ENCODE results near the gene DHODH.

GRCh38 chr16:72015124-72015523 lies 6.6 kb downstream of the DHODH start:
- TF ChIP-seq CTCF (IDR thresholded peaks at IDR 0.05): no peak
- TF ChIP-seq E2F5 (CRISPR knock-in tag; IDR thresholded peaks at IDR 0.05): no peak
- no peak for TF ChIP-seq ZNF317 (CRISPR knock-in tag; IDR thresholded peaks at IDR 0.05; ENCODE audit: borderline replicate concordance, low read depth)
- TF ChIP-seq TP53 (CRISPR knock-in tag; IDR thresholded peaks at IDR 0.05): no peak
- TF ChIP-seq NR3C1 (CRISPR knock-in tag; conservative IDR thresholded peaks at IDR 0.05; ENCODE audit: low read depth): no peak
- TF ChIP-seq ETV6 (CRISPR knock-in tag; IDR thresholded peaks at IDR 0.05): no peak
- TF ChIP-seq FOXP1 (CRISPR knock-in tag; IDR thresholded peaks at IDR 0.05; ENCODE audit: borderline replicate concordance): no peak
- TF ChIP-seq JUN (CRISPR knock-in tag; IDR thresholded peaks at IDR 0.05): no peak
- no peak for TF ChIP-seq PREB (CRISPR knock-in tag; IDR thresholded peaks at IDR 0.05; ENCODE audit: borderline replicate concordance)
- TF ChIP-seq ZNF232 (CRISPR knock-in tag; IDR thresholded peaks at IDR 0.05): no peak
- TF ChIP-seq CREB1 (CRISPR knock-in tag; IDR thresholded peaks at IDR 0.05): no peak
- no peak for TF ChIP-seq MAX (CRISPR knock-in tag; IDR thresholded peaks at IDR 0.05)
